Measurements from ENCODE around the gene CPTP.

The CPTP gene

DNA sequence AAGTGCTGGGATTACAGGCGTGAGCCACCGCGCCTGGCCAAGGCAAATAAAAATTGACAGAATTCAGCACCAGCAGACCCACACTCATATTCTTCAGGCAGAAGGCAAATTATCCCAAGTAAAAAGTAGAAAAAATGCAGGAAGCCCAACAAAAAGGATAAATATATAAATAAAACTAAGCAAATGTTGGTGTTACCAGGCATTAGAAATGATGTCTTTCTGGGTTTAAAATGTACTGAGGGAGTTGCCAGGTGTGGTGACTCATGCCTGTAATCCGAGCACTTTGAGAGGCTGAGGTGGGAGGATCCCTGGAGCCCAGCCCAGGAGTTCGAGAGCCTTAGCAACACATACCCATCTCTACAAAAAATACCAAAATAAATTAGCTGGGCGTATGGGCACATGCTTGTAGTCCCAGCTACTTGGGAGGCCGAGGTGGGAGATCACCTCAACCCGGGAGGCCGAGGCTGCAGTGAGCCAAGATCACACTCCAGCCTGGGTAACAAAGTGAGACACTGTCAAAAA is 6.4 kb upstream of the CPTP start:
- TF ChIP-seq, protein P1, sequence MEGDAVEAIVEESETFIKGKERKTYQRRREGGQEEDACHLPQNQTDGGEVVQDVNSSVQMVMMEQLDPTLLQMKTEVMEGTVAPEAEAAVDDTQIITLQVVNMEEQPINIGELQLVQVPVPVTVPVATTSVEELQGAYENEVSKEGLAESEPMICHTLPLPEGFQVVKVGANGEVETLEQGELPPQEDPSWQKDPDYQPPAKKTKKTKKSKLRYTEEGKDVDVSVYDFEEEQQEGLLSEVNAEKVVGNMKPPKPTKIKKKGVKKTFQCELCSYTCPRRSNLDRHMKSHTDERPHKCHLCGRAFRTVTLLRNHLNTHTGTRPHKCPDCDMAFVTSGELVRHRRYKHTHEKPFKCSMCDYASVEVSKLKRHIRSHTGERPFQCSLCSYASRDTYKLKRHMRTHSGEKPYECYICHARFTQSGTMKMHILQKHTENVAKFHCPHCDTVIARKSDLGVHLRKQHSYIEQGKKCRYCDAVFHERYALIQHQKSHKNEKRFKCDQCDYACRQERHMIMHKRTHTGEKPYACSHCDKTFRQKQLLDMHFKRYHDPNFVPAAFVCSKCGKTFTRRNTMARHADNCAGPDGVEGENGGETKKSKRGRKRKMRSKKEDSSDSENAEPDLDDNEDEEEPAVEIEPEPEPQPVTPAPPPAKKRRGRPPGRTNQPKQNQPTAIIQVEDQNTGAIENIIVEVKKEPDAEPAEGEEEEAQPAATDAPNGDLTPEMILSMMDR (IDR thresholded peaks at IDR 0.05; ENCODE audit: borderline replicate concordance, insufficient read depth, low read depth, low read length): no peak
- no peak overlapping the region for H3K4me3 ChIP-seq (ENCODE audit: low read depth, low read length)

DNA sequence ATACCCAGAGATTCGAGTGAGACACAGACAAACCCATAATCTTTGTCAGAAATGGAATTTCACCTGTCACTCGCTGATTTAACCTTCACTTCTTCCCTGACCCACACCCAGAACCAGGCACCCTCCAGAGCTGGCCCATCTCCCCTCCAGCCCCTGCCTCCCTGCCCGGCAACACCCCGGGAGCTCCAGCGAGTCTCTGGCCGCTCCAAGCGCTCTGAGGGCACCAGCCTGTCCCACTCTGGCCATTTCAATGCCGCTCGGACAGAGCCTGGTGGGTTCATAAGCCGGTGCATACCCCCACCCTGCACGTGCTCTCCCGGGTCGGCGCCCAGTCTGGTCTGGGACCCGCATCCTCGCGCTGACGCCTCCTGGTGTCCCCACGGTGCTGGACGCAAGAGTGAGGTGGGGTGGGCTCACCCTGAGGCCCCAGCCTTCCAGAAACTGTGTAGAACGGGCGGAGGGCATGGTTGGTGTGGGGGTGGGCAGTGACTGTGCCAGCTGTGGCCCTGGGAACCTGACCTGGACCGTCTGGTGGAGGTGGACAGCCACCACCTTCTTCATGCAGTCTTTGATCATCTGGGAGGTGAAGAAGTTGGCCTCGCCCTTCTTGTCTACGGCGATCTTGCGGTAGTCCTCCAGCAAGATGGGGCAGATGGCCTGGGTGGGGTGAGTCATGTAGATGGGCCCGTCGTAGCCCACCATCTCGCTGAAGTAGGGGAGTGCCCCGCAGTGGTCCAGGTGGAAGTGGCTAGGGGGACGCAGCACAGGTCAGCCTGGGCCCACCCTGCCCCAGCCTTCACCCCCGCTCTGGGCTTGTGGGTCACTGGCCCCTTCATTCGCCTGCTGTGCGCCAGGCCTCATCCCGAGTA is 5.6 kb upstream of the CPTP start:
- no peak overlapping the region for H3K4me3 ChIP-seq (ENCODE audit: low read depth, low read length)
- TF ChIP-seq, protein P1 (IDR thresholded peaks at IDR 0.05; ENCODE audit: borderline replicate concordance, insufficient read depth, low read depth, low read length): no peak

DNA sequence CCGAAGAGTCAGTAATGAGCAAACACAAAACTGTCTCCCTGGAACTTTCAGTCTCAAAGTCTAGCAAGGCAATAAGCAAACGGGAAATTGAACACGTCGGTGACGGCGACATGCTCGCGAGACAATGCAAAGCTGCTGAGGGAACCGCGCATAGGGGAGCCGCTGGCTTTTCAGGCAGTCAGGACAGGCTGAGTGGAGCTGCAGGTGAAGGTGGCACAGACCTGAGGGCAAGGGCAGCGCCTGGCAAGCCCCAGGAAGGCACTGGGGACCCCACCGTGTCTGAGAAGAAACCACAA is 5.0 kb upstream of the CPTP start:
- TF ChIP-seq, protein P1 (IDR thresholded peaks at IDR 0.05; ENCODE audit: borderline replicate concordance, insufficient read depth, low read depth, low read length): no peak
- no peak overlapping the region for H3K4me3 ChIP-seq (ENCODE audit: low read depth, low read length)

DNA sequence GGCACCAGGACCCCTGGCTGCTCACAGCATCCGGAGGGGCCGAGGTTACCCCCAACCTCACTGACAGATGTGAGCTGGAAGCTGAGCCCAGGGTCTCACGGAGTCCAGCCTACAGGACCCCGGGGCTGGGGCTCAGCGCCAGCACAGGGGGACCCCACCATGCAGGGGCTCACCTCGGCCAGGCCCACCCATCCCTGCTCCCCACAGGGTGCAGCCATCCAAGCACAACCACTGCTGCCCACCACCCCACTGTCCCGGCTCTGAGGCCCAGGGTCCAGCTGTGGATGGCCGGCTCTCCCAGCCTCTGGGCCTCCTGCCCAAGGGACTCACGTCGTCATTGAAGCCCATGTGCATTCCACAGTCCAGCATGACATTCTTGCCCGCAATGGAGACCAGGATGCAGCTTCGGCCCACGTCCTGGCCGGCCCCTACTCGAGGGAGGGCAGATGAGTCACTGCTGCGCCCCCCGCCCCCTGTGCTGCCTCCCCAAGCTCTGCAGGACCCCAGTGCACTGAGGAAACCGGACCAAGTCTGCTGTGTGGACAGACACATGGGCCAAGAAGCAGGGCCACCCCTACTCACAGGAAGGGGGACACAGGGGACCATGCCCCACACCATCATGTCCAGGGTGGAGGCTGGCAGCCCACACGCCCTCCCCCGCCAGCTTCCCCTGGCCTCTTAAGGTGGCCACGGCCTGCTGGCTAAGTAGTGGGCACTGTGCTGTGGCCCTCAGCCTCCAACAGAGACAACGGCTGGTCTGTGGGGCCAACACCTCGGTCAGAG is 3.7 kb upstream of the CPTP start:
- TF ChIP-seq, protein P1 (IDR thresholded peaks at IDR 0.05; ENCODE audit: borderline replicate concordance, insufficient read depth, low read depth, low read length): no peak
- no peak overlapping the region for H3K4me3 ChIP-seq (ENCODE audit: low read depth, low read length)

DNA sequence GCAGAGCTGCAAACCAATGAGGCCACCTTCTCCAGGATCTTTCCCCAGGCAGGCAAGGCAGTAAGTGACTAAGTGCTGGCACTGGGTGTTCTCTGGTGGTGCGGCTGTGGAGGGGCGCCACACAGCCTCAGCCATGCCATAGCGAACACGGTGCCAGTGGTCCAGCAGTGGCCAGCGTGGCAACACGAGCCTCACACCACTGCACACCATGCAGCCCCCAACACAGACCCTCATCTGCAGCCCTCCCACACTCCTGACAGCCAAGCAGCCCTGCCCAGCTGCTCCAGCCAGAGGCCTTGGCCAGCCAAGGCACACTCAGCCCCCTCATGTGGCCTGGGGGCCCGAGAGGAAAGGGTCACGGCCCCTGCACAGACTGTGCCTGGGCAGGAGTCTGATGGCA is 3.1 kb upstream of the CPTP start:
- no peak overlapping the region for H3K4me3 ChIP-seq (ENCODE audit: low read depth, low read length)
- TF ChIP-seq, protein P1 (IDR thresholded peaks at IDR 0.05; ENCODE audit: borderline replicate concordance, insufficient read depth, low read depth, low read length): no peak

DNA sequence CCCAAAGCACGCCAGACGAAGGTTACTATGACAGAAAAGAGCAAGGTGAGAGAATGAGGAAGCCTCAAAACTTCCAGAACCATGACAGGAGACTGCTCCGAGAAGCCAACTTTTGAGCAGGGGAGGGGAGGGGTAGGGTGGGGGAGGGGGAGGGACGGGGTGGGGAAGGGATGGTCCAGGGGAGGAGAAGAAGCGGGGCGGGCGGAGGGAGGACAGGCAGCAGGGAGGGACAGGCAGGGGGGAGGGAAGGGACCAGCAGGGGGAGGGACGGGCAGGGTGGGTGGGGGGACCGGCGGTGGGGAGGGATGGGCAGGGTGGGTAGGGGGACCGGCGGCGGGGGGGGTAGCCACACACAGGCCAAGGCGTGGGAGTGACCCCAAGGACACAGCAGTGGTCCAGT is 2.2 kb upstream of the CPTP start:
- no peak overlapping the region for H3K4me3 ChIP-seq (ENCODE audit: low read depth, low read length)
- TF ChIP-seq, protein P1 (IDR thresholded peaks at IDR 0.05; ENCODE audit: borderline replicate concordance, insufficient read depth, low read depth, low read length): no peak
